ENCODE measurements around the gene EHD3.

DNA sequence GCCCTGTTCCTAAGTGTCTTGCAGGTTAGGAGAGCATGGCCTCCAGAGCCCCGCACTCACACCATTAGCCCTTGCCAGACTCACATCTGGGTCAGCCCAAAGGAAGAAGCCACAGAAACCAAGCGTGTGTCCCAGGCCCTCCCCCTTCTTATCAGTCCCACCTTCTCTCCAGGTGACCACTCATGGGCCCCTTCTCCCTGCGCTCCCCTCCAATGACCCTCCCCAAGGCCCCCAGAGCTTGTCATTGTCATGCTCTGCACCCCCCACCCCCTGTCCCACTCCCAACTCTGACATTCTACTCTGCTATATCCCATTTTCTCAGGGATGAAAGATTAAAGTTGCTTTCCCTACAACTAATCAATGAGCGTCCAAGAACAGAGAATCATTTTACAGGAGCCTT lies 46.8 kb upstream of the EHD3 start:
- TF ChIP-seq, protein P1, sequence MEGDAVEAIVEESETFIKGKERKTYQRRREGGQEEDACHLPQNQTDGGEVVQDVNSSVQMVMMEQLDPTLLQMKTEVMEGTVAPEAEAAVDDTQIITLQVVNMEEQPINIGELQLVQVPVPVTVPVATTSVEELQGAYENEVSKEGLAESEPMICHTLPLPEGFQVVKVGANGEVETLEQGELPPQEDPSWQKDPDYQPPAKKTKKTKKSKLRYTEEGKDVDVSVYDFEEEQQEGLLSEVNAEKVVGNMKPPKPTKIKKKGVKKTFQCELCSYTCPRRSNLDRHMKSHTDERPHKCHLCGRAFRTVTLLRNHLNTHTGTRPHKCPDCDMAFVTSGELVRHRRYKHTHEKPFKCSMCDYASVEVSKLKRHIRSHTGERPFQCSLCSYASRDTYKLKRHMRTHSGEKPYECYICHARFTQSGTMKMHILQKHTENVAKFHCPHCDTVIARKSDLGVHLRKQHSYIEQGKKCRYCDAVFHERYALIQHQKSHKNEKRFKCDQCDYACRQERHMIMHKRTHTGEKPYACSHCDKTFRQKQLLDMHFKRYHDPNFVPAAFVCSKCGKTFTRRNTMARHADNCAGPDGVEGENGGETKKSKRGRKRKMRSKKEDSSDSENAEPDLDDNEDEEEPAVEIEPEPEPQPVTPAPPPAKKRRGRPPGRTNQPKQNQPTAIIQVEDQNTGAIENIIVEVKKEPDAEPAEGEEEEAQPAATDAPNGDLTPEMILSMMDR (IDR thresholded peaks at IDR 0.05), result no peak
- TF ChIP-seq POLR2A (IDR thresholded peaks at IDR 0.05), result no peak
